CD4-positive, alpha-beta T cell treated with Interleukin-6 for 4 hours (primary cell): Measurements from ENCODE around the gene LCP1.
A peak's percentile ranks its signal among the peaks of the same experiment; 100 is the strongest.

Source experiments
- DNase-seq: peaks from one replicate; pipeline ENCODE4 v3.0.0-alpha.2; 2020; ENCODE audit warnings: mixed read lengths

Gene LCP1

GRCh38 chr13:46126552-46127357, 55.2 kb downstream of the LCP1 start:
- DNase-seq = peak; percentile 78

GRCh38 chr13:46126056-46126455, 55.9 kb downstream of the LCP1 start:
- no peak for DNase-seq

GRCh38 chr13:46124967-46125933, 56.7 kb downstream of the LCP1 start:
- no peak for DNase-seq

DNA sequence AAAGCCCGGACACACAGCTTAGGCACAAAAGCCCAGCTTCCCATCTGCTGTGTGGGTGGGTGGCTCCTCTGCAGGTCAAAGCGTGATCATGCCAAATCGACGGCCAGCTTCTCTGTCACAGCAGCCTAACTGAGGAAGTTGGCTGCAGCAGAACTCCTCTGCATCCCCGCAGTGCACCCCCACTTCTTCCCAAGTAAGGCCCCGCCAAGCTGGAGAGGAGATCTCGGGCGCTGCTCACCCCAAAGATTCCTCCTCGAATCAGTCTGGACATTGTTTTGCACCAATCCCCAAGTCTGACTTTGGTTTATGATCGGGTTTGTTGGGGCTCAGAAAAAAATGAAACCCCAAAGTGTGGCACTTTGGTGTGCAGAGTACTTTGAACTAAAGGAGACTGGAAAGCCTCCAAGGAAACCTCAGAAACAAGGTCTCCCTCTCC, 57.4 kb downstream of the LCP1 start:
- peak; percentile 25 for DNase-seq

GRCh38 chr13:46122304-46122703, 59.7 kb downstream of the LCP1 start:
- no peak for DNase-seq

GRCh38 chr13:46121597-46122163, 60.3 kb downstream of the LCP1 start:
- no peak for DNase-seq

DNA sequence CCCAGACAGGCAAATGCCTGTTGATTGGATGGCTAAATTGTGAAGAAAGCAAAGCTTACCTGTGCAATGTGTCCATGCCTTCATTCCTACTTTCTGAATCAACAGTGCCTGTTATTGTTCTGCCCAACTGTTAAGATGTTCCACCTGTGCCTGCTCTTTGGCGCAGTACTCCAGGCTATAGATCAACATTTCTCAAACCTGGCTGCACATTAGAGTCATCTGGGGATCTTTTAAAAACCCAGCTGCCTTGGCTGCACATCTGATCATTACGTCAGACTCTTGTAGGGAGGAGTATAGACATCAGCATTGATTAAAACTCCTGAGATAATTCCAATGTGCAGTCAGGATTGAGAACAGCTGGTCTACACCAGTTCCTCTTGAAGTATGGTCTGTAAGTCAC, 60.9 kb downstream of the LCP1 start:
- DNase-seq = no peak

- peak; percentile 19 for DNase-seq
Observed at GRCh38 chr13:46119883-46120614, 61.9 kb downstream of the LCP1 start.

GRCh38 chr13:46116653-46117502, 65.1 kb downstream of the LCP1 start:
- no peak for DNase-seq

DNA sequence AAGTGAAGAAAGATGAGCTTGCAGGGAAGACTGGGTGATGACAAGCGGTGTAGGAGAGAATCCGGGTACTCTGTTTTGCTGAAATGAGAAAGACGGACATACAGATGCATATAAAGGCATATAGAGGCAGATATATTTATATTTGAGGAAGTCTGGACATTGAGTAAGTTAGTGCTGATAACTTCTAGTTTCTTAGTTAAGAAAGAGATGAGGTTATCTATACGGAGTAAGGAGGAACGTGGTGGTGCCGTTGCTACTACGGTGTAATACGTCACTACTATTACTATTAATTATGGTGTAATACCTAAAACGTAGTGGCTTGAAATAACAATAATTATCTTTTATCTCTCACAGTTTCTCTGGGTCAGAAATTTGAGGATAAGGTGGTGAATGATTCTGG, 67.4 kb downstream of the LCP1 start:
- no peak for DNase-seq

- no peak for DNase-seq
Observed at GRCh38 chr13:46113596-46113995, 68.4 kb downstream of the LCP1 start.

- no peak for DNase-seq
Observed at GRCh38 chr13:46111151-46111550, 70.8 kb downstream of the LCP1 start.

GRCh38 chr13:46109451-46109850, 72.5 kb downstream of the LCP1 start:
- DNase-seq = no peak

DNA sequence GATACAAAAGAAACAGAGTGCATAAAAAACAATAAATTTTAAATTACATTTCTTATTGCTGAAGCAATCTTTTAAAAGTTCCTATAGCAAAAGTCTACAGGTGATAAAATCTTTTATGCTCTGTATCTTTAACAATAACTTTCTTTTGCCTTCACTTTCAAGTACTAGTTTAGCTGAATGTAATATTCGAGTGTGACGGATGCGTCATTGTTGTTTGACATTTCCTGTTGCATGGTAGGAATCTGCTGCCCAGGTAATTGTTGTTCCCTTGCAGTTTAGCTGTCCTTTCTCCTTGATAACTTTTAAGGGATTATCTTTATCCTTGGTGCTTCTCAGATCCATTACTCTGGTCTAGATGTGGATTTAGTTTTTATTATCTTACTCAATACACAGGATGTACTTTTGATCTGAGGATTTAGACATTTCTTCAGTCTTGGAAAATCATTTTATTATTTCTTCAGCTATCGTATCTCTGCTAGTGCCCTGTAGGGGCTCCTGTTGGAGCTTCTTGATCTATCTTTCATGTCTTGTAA, 75.1 kb downstream of the LCP1 start:
- DNase-seq = peak; percentile 11

DNA sequence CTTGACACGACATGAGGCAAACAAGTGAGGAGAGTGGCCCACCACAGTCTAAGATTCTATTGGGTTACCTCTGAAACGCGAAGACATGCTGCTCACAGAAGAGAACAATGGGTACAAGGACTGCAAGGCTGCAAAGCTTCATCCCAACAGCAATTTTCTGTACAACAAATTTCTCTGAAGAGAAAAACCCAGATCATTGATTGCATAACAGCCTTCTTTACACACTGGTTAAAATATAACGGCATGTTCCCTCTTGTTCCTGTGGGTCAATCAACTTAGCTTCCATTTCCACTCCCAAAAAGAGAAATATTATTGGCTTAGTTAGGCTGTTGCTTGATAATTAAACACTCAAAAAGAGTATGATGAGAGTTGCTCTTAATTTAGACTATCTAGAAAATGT, 77.1 kb downstream of the LCP1 start, which contains the start of gene CPB2:
TSS of gene CPB2 (minus strand) at position 166 of the 400 bp plus-strand sequence. CDS start at position 142, 24 bp downstream.
- DNase-seq = no peak

- no peak for DNase-seq
Observed at GRCh38 chr13:46103037-46103436, 78.9 kb downstream of the LCP1 start.

- DNase-seq = no peak
Observed at GRCh38 chr13:46102255-46102605, 79.7 kb downstream of the LCP1 start.

DNA sequence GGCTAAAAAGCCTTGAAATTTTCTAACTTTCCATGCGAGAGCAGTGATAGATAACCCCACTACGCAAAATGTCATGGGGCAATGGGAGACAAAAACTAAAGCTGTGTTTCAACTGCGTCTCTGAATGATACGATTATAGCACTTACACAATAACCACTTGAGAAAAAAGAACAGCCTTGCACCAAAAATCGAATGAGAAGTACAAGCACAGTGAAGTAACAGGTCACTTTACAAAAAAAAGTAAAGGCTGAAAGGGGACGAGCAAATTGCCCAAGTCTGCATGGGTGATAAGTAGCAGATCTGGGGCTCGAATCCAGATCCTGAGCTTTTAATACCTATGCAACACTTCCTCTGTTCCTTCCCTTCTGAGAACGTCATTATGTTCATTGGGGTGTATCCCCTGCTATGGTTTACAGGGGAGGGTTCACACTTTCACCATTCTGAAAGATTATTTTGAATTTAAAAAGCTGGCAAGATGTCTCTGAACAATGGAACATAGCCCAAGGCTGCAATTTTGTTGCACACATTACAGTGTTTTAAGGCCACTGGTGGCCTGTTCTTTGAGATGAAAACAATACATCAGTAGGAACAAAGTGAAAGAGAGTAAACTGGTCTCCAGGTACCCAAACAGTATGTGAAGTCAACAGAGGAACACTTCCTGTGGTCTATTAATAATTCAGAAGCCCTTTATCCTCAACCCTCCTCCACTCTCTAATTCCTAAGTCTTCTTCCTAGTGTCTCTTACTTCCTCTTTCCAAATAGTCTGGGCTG, 80.3 kb downstream of the LCP1 start:
- no peak for DNase-seq

DNA sequence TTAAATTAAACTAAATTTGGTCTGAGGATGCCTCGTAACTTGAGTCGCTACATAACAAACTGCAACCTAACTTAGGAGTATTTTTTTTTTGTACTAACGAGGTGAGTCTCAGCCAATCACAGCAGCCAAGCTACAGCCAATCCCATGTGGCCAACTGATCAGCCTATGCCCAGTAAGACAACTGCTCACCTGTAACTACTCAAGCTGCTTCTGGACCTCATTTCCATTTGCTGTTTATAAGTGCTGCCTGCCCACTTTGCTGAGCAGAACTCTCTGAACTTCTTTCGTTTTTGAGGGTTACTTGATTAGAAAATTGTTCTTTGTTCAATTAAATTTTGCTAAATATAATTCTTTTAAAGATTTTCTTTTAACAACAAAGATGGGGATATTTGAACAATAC, 81.0 kb downstream of the LCP1 start:
- no peak for DNase-seq

GRCh38 chr13:46100191-46100815, 81.7 kb downstream of the LCP1 start:
- DNase-seq = no peak
